Globus pallidus (tissue), 1 donor: Measurements from ENCODE around the gene ZNF174.

Experiments used
- DNase-seq: peaks from one replicate; pipeline ENCODE4 v3.0.0-alpha.2; 2015; ENCODE audit warnings: low spot score

Gene ZNF174

DNA sequence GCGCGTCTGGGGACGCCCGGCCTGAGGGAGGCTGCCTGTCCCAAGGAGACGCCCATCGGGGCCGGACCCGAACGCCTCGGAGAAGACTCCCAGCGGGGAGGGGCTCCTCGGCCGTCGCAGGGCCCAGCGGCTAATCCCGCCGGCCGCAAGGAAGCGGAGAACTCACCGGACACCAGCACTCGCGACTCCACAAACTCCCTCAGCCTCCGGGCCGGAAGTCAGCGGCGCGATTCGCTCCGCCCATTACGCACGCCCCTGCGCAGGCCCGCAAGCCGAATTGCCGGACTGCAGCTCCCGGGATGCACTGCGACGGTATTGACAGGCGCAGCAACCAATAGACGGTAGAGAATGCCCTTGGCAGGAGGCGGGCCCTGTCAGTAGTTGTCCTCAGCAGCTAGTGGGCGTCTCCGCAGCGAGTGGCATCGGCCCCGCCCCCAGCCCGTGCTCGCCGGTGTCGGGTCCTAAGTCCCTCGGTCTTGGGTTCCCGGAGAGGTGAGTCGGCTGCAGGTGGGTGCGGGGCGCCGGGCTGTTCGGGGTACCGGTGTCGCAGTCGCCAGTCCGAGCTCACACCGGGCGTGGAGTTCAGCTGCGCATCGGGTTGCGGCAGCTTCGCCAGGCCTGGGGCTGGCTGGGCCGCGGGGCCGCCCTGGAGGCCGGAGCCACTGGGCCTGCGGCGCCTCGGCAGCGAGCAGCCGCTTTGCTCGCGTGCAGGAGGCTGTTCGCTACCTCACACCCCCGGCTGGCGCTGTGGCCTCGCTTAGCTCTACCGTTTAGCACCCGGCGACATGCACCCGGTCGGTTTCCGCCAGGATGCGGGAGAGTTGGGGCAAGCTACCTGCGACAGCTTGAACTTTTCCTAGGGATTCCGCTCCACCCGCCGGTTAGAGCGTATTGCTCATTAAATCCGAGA is at the start of gene ZNF174, which contains the start of gene ZSCAN32:
Gene ZNF174 (plus strand): TSS at position 437 of the 910 bp plus-strand sequence. CDS start 790 bp downstream, outside the sequence.
Gene ZSCAN32 (minus strand): TSS at position 226 of the 910 bp plus-strand sequence. CDS start 3,447 bp downstream, outside the sequence.
- peak; percentile 99 for DNase-seq

- no peak for DNase-seq
Measured at GRCh38 chr16:3355589-3355988, 45.4 kb upstream of the ZNF174 start, which contains the start of gene OR2C1. Gene OR2C1 (plus strand): TSS chr16:3355889. CDS start chr16:3355941, 52 bp downstream.

- no peak for DNase-seq
Measured at GRCh38 chr16:3356118-3356517, 44.9 kb upstream of the ZNF174 start.

GRCh38 chr16:3358871-3359270 is 42.1 kb upstream of the ZNF174 start:
- DNase-seq, result no peak

- no peak for DNase-seq
Measured at GRCh38 chr16:3362931-3363330, 38.1 kb upstream of the ZNF174 start.

DNA sequence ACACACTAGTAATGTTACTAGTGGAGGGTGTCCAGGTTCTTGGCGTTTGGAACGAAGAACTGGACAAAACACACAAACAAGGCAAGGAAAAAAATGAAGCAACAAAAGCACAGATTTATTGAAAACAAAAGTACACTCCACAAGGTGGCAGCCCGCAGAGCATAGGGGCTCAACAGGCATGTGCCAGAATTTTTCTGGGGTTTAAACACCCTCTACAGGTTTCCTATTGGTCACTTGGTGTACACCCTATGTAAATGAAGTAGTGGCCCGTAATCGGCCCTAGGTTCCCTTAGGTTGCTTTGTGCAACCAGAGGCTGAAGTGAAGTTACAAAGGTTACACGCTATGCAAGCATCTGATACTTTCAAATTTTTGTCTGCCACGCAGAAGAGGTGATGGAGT is 37.2 kb upstream of the ZNF174 start:
- DNase-seq, result no peak

- peak; percentile 90 for DNase-seq
Measured at GRCh38 chr16:3364774-3365427, 36.1 kb upstream of the ZNF174 start.

- no peak for DNase-seq
Measured at GRCh38 chr16:3369073-3369472, 31.9 kb upstream of the ZNF174 start.

- DNase-seq, result no peak
Measured at GRCh38 chr16:3375680-3376079, 25.3 kb upstream of the ZNF174 start.

DNA sequence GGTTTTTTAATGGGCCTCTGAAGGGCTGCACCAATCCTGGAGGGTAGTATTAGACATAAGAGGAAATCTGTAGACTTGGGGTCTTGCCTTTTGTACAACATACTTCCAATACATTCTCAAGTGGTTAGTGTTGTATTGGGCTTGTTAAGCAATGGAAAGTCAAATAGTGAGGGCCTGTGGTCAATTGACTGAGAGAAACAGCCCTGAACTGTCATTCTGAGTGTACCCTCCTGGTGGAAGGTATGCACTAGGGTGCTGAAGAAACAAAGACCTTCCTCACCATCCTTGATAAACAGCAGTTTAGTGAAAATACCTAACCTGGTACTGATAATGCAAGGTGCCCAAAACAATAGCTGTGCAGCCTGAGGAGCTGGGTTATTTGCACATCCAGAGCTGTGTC is 23.1 kb upstream of the ZNF174 start:
- no peak for DNase-seq

GRCh38 chr16:3383045-3383448 is 18.0 kb upstream of the ZNF174 start:
- no peak for DNase-seq

DNA sequence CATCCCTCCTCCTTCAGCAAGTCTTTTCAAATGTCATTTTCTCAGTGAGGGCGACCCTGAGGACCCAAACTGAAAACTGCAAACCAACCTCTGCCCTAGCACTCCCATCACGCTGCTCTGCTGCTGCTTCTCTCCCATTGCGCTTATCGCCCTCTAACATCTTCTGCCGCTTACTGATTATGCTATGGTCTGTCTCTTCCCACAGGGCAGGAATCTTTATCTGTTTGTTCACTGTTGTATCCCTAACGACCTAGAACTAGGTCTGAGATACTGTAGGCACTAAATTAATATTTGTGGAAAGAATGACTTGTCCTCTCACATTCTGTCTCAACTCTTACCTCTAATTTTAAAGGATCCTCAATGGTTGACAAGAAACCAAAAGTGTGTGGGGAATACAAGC is 12.7 kb upstream of the ZNF174 start:
- no peak for DNase-seq

GRCh38 chr16:3389663-3390338 is 11.2 kb upstream of the ZNF174 start:
- no peak for DNase-seq

DNA sequence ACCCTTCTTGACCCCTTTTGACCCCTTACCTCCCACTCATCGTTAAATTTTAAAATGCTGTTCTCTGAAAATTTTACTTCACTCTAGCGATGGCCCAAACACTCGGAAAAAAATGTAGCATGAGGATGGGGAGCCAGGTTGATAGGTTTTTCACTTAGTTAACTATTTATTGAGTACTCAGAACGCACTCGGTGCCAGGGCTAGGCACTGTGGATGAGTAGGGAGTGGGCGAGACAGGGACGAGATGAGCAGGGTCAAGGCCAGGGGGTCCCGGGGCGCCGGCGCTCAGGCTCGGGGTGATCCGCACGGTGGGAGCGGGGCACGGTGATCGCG is 603 bp upstream of the ZNF174 start:
- no peak for DNase-seq

DNA sequence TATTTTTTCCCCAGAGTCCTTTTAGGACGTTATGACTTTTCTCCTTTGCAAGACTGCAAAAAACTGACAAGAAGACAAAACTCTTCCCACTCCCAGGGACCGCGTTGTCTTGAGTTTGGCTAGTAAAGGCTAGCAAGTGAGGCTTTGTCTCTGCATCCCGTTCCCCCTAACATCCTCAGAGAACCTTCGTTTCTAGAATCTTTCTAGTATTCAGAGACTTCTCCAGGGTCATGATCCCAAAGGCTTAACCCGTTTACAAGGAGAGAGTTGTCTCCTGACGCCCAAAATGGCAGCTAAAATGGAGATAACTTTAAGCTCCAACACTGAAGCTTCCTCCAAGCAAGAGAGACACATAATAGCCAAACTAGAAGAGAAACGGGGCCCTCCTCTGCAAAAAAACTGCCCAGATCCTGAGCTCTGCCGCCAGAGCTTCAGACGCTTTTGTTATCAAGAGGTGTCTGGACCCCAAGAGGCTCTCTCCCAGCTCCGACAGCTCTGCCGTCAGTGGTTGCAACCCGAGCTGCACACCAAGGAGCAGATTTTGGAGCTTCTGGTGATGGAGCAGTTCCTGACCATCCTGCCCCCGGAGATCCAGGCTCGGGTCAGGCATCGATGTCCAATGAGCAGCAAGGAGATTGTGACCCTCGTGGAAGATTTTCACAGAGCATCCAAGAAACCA is 843 bp downstream of the ZNF174 start:
- DNase-seq, result no peak

DNA sequence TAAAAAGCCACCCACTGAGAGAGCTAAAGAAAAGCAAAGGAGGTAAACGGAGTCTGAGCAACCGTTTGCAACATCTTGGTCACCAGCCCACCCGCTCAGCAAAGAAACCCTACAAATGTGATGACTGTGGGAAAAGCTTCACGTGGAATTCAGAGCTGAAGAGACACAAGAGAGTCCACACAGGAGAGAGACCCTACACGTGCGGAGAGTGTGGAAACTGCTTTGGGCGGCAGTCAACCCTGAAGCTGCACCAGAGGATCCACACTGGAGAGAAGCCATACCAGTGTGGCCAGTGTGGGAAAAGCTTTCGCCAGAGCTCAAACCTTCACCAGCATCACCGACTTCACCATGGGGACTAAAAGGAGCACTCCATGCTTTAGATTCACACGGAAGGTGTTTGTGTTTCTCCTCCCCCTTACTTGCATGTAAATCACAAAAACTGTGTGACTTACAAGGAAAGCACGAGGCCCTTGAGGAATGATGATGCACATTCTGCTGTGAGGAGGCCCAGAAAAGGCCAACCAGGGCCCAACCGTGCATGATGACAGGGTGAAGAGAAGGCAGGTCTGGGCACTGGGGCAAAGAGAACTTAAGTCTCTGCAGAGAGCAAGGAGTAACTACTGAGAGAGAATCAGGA is 7.7 kb downstream of the ZNF174 start:
- no peak for DNase-seq

- no peak for DNase-seq
Measured at GRCh38 chr16:3413730-3414379, 12.8 kb downstream of the ZNF174 start.

DNA sequence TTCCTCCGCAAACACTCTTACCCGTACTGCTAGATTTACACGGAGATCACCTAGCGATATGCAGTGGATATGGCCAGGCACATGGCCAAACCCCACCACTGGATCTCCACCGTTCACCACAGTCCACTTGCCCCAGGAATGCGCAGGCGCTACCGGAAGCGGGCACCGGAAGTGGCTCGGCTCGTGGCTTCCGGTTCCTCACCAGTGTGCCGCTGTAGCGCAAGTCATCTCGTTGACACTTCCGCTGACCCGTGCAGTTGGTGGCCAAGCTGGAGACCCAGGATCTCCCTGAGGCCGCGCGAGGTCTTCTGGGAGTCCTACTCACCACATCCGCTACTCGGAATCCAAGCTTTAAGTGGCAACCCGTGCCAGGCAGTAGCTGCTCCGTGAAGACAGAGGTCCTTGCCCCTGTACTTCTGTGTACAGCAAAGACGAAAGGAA is 30.8 kb downstream of the ZNF174 start:
- no peak for DNase-seq

DNA sequence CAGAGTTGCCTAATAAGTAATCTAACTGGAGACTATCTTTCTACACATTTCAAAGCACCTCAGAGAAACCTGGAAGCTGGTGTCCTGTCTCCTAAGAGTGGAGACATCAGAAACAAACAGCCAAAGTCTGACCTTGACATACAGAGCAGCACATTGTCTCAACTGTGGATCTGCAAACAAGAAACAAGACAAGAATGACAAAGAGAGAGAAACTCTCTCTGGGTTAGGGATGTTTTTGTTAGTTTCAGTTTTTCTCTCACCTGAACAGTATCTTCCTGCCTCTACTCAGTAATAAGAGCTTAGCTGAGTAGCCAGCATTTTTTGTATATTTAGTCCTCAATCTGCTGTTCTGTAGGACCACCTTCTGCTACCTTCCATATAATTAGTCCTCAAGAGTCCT is 33.4 kb downstream of the ZNF174 start:
- DNase-seq, result no peak

- DNase-seq, result no peak
Measured at GRCh38 chr16:3439637-3440036, 38.6 kb downstream of the ZNF174 start.
